Measurements from ENCODE around the gene ATP6V1B1. TPM values are rescaled to one million over a fixed set of nuclear protein-coding genes. Genes with fewer than 3 reads are reported as not detected.
A peak's percentile ranks its signal among the peaks of the same experiment; 100 is the strongest.

The ATP6V1B1 gene
- total and polyA plus RNA-seq, 2 of the 13 experiments (the other 11 are each of a cell fraction or from before 2014, with no cell fraction given): 0.58 to 1.6 TPM

DNA sequence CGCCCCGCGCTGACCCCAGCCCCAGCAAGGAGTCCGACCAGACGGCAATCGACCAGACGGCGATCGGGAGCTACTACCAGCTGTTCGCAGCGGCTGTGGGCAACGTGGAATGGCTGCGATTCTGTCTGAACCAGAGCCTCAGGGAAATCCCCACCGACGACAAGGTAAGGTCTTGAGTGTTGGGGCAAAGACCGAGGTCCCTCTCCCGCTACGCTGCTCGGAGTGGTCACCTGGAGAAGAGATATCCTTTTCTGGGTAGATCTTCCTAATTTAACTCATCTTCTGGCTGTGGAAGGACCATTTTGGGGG lies 43.4 kb downstream of the ATP6V1B1 start:
- no peak overlapping the region for H3K27ac ChIP-seq (ENCODE audit: extremely low read length, insufficient read depth, low read length)
- CTCF ChIA-PET (ENCODE audit: low intra/inter-chr PET ratio, low total read pairs): no interaction called here
- no peak for DNase-seq (ENCODE audit: low spot score)
- H3K4me2 ChIP-seq (ENCODE audit: low read depth, low read length): no peak overlapping the region
- no peak overlapping the region for H3K9ac ChIP-seq (ENCODE audit: insufficient read depth, low read depth, low read length)
- H3K36me3 ChIP-seq (replicated peaks in 1 of 2; ENCODE audit: control insufficient read depth in 1 of 2, insufficient read depth in 2 of 2, low read length in 2 of 2): no peaks in the 10 kb centered on the region
- no peak overlapping the region for H2AFZ ChIP-seq (ENCODE audit: low read length)
- ATAC-seq: no peak
- no peaks in the 10 kb centered on the region for H4K20me1 ChIP-seq (ENCODE audit: insufficient read depth, low read length)
- no peak for TF ChIP-seq SRSF4 (IDR thresholded peaks at IDR 0.05; ENCODE audit: low read depth, low read length, poor library complexity, severe bottlenecking)
- TF ChIP-seq GABPA (IDR thresholded peaks at IDR 0.05; ENCODE audit: low read depth, low read length): 0 out of 2 replicates have a peak, but pooled peaks have one; percentile 13
- no peak for TF ChIP-seq GABPA (CRISPR knock-in tag; IDR thresholded peaks at IDR 0.05; ENCODE audit: low read depth)
- H3K79me2 ChIP-seq (ENCODE audit: insufficient read depth, low read length): no peaks in the 10 kb centered on the region
- intact Hi-C loops (cut with micrococcal nuclease; ENCODE audit: unreplicated experiment): no loop called here
- no peaks in the 10 kb centered on the region for H3K9me3 ChIP-seq (ENCODE audit: low read length)
- WGBS (ENCODE audit: low lambda C conversion rate): 93% methylated on average over 19 of the region's 19 CpGs
- POLR2A ChIA-PET: no interaction called here
- BruUV-seq (replicated peaks): no TSS peak
- in situ Hi-C loops (cut with HindIII; ENCODE audit: extremely low pct_ligation_motif_present, low pct_unique_long_range_greater_than_20kb): no loop called here
- no peak overlapping the region for H3K4me3 ChIP-seq (replicated peaks in 1 of 3; ENCODE audit: insufficient read depth in 1 of 3, low read depth in 2 of 3, low read length in 3 of 3)
- no peaks in the 10 kb centered on the region for H3K27me3 ChIP-seq (ENCODE audit: control insufficient read depth in 1 of 2, insufficient read depth in 2 of 2, low read length in 2 of 2)
- H3K4me1 ChIP-seq (ENCODE audit: insufficient read depth, low read length): peaks cover 14% of the 10 kb centered on the region
- FAIRE-seq: no peak

DNA sequence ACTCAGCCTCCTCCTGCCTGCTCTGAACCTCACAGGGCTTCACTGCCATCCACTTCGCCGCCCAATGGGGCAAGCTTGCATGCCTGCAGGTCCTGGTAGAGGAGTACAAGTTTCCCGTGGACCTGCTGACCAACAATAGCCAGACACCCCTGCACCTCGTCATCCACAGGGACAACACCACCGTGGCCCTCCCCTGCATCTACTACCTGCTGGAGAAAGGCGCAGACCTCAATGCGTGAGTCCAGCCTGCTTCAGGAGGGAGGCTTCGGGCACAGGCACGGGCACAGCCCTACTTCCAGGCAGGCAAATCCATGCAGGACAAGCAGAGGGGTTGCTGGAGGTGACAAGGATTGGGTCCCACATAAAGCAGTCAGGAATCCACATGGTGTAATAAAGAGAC lies 43.9 kb downstream of the ATP6V1B1 start:
- Histone ChIP-seq H2AFZ (ENCODE audit: low read length) (no peak overlapping the region), H3K4me1 (ENCODE audit: insufficient read depth, low read length) (peaks cover 14% of the 10 kb centered on the region), H3K9me3 (ENCODE audit: low read length) (no peaks in the 10 kb centered on the region), H3K9ac (ENCODE audit: insufficient read depth, low read depth, low read length) (no peak overlapping the region), H3K4me2 (ENCODE audit: low read depth, low read length) (no peak overlapping the region), H3K79me2 (ENCODE audit: insufficient read depth, low read length) (no peaks in the 10 kb centered on the region), H3K27ac (ENCODE audit: extremely low read length, insufficient read depth, low read length) (no peak overlapping the region), H4K20me1 (ENCODE audit: insufficient read depth, low read length) (no peaks in the 10 kb centered on the region), H3K27me3 (ENCODE audit: control insufficient read depth in 1 of 2, insufficient read depth in 2 of 2, low read length in 2 of 2) (no peaks in the 10 kb centered on the region), H3K36me3 (replicated peaks in 1 of 2; ENCODE audit: control insufficient read depth in 1 of 2, insufficient read depth in 2 of 2, low read length in 2 of 2) (no peaks in the 10 kb centered on the region), H3K4me3 (replicated peaks in 1 of 3; ENCODE audit: insufficient read depth in 1 of 3, low read depth in 2 of 3, low read length in 3 of 3) (no peak overlapping the region)
- 94% methylated on average over 9 of the region's 9 CpGs for WGBS (ENCODE audit: low lambda C conversion rate)
- ChIA-PET CTCF (ENCODE audit: low intra/inter-chr PET ratio, low total read pairs) (no interaction called here), POLR2A (no interaction called here)
- no peak for DNase-seq (ENCODE audit: low spot score)
- FAIRE-seq: no peak
- ATAC-seq: no peak
- in situ Hi-C loops (cut with HindIII; ENCODE audit: extremely low pct_ligation_motif_present, low pct_unique_long_range_greater_than_20kb): no loop called here
- BruUV-seq (replicated peaks): no TSS peak
- intact Hi-C loops (cut with micrococcal nuclease; ENCODE audit: unreplicated experiment): no loop called here
- TF ChIP-seq ZNF670 (CRISPR knock-in tag; IDR thresholded peaks at IDR 0.05; ENCODE audit: borderline replicate concordance): no peak
- no peak for TF ChIP-seq GZF1 (CRISPR knock-in tag; IDR thresholded peaks at IDR 0.05)
- TF ChIP-seq MEIS2 (CRISPR knock-in tag; IDR thresholded peaks at IDR 0.05): no peak
- TF ChIP-seq, protein P1, sequence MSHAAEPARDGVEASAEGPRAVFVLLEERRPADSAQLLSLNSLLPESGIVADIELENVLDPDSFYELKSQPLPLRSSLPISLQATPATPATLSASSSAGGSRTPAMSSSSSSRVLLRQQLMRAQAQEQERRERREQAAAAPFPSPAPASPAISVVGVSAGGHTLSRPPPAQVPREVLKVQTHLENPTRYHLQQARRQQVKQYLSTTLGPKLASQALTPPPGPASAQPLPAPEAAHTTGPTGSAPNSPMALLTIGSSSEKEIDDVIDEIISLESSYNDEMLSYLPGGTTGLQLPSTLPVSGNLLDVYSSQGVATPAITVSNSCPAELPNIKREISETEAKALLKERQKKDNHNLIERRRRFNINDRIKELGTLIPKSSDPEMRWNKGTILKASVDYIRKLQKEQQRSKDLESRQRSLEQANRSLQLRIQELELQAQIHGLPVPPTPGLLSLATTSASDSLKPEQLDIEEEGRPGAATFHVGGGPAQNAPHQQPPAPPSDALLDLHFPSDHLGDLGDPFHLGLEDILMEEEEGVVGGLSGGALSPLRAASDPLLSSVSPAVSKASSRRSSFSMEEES (CRISPR knock-in tag; IDR thresholded peaks at IDR 0.05): no peak
- TF ChIP-seq, protein P2, sequence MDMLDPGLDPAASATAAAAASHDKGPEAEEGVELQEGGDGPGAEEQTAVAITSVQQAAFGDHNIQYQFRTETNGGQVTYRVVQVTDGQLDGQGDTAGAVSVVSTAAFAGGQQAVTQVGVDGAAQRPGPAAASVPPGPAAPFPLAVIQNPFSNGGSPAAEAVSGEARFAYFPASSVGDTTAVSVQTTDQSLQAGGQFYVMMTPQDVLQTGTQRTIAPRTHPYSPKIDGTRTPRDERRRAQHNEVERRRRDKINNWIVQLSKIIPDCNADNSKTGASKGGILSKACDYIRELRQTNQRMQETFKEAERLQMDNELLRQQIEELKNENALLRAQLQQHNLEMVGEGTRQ (IDR thresholded peaks at IDR 0.05; ENCODE audit: low read depth, low read length): no peak
- TF ChIP-seq, protein P2 (CRISPR knock-in tag; IDR thresholded peaks at IDR 0.05; ENCODE audit: borderline replicate concordance): no peak
- TF ChIP-seq KLF11 (CRISPR knock-in tag; IDR thresholded peaks at IDR 0.05): no peak
- no peak for TF ChIP-seq ZNF660 (CRISPR knock-in tag; IDR thresholded peaks at IDR 0.05; ENCODE audit: borderline replicate concordance, low read depth)
- no peak for TF ChIP-seq POGZ (CRISPR knock-in tag; IDR thresholded peaks at IDR 0.05)
- TF ChIP-seq, protein P3, sequence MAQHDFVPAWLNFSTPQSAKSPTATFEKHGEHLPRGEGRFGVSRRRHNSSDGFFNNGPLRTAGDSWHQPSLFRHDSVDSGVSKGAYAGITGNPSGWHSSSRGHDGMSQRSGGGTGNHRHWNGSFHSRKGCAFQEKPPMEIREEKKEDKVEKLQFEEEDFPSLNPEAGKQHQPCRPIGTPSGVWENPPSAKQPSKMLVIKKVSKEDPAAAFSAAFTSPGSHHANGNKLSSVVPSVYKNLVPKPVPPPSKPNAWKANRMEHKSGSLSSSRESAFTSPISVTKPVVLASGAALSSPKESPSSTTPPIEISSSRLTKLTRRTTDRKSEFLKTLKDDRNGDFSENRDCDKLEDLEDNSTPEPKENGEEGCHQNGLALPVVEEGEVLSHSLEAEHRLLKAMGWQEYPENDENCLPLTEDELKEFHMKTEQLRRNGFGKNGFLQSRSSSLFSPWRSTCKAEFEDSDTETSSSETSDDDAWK (CRISPR knock-in tag; IDR thresholded peaks at IDR 0.05): no peak
- TF ChIP-seq MTF2 (CRISPR knock-in tag; IDR thresholded peaks at IDR 0.05; ENCODE audit: borderline replicate concordance): no peak

Measured in HepG2 (cell line).